Panc1 (cell line): ENCODE measurements around the gene TMEM271.

ENCODE experiments used
- CTCF ChIP-seq: fragments of 450-650 bp; IDR thresholded peaks from 2 replicates; pipeline ENCODE4 v1.5.1; 2017; ENCODE audit warnings: mild to moderate bottlenecking
- POLR2AphosphoS5 ChIP-seq: IDR thresholded peaks from 2 replicates; pipeline ENCODE4 v1.6.1; 2012; ENCODE audit warnings: mild to moderate bottlenecking, low read depth, low read length, moderate library complexity
- REST ChIP-seq, 2 experiments: IDR thresholded peaks; 2 replicates each; pipeline ENCODE4 v1.6.1; 2011 to 2012; ENCODE audit warnings: low read depth in 2 of 2, control low read depth in 1 of 2, low read length in 1 of 2, mild to moderate bottlenecking in 1 of 2, moderate library complexity in 1 of 2; ENCODE audit not compliant: insufficient read depth in 1 of 2
- TCF7L2 ChIP-seq: IDR thresholded peaks from 2 replicates; pipeline ENCODE4 v1.6.1; 2011; ENCODE audit warnings: mild to moderate bottlenecking, low read depth, low read length, inconsistent platforms

- TF ChIP-seq CTCF (no peak), REST (IDR thresholded peaks at IDR 0.05; ENCODE audit: insufficient read depth in 1 of 2, low read depth in 2 of 2, low read length in 1 of 2) (no peak), POLR2AphosphoS5 (no peak), TCF7L2 (no peak)
These were observed 8.4 kb downstream of the TMEM271 start for GRCh38 chr4:567457-568350.
